ENCODE results near the gene PTPN1. TPM values are rescaled to one million over a fixed set of nuclear protein-coding genes. Genes with fewer than 3 reads are reported as not detected.

The PTPN1 gene
- polyA plus RNA-seq, 2 donors, result 17.7 to 18.0 TPM

- no peak overlapping the region for H3K4me3 ChIP-seq (ENCODE audit: low read depth in 1 of 2, low read length in 2 of 2)
- no peaks in the 10 kb centered on the region for H3K36me3 ChIP-seq (ENCODE audit: control insufficient read depth in 2 of 2, insufficient read depth in 2 of 2, low read length in 1 of 2)
- H3K9me3 ChIP-seq (ENCODE audit: control insufficient read depth in 2 of 2, insufficient read depth in 1 of 2, low read depth in 1 of 2, low read length in 1 of 2), result no peaks in the 10 kb centered on the region
- H3K4me1 ChIP-seq (ENCODE audit: control insufficient read depth in 2 of 2, insufficient read depth in 2 of 2, low read length in 1 of 2), result peaks cover 0 to 12% of the 10 kb centered on the region in 2 donors
- no peak overlapping the region for H3K27ac ChIP-seq (ENCODE audit: low read depth in 2 of 2, low read length in 1 of 2)
- 74% methylated on average over 10 of the region's 10 CpGs for WGBS, 2 donors
- no peaks in the 10 kb centered on the region for H3K27me3 ChIP-seq (ENCODE audit: control insufficient read depth in 1 of 2, insufficient read depth in 2 of 2, low read length in 2 of 2)
Measured at GRCh38 chr20:50633361-50633760, 123.2 kb downstream of the PTPN1 start.

GRCh38 chr20:50634191-50634590 lies 124.0 kb downstream of the PTPN1 start:
- Histone ChIP-seq H3K4me3 (ENCODE audit: low read depth in 1 of 2, low read length in 2 of 2) (no peak overlapping the region), H3K9me3 (ENCODE audit: control insufficient read depth in 2 of 2, insufficient read depth in 1 of 2, low read depth in 1 of 2, low read length in 1 of 2) (no peaks in the 10 kb centered on the region), H3K4me1 (ENCODE audit: control insufficient read depth in 2 of 2, insufficient read depth in 2 of 2, low read length in 1 of 2) (peaks cover 0 to 12% of the 10 kb centered on the region in 2 donors), H3K27ac (ENCODE audit: low read depth in 2 of 2, low read length in 1 of 2) (no peak overlapping the region), H3K36me3 (ENCODE audit: control insufficient read depth in 2 of 2, insufficient read depth in 2 of 2, low read length in 1 of 2) (no peaks in the 10 kb centered on the region), H3K27me3 (ENCODE audit: control insufficient read depth in 1 of 2, insufficient read depth in 2 of 2, low read length in 2 of 2) (no peaks in the 10 kb centered on the region)
- 66 to 67% methylated on average over 6 of the region's 6 CpGs for WGBS, 2 donors

Other genes starting within 250 kb of the PTPN1 start
- 1 to 10 TPM; 2.6 to 5.2 TPM for gene RIPOR3, start 181.2 kb downstream of the PTPN1 start, polyA plus RNA-seq
- 1 to 10 TPM; 1.6 to 6.5 TPM for gene PARD6B, start 221.2 kb downstream of the PTPN1 start, polyA plus RNA-seq